Inferior parietal cortex (tissue), 1 donor: ENCODE data around the gene LECT2.

Source experiments
- DNase-seq: peaks from one replicate; pipeline ENCODE4 v3.0.0-alpha.2; 2016; ENCODE audit errors: extremely low spot score

Gene LECT2

DNA sequence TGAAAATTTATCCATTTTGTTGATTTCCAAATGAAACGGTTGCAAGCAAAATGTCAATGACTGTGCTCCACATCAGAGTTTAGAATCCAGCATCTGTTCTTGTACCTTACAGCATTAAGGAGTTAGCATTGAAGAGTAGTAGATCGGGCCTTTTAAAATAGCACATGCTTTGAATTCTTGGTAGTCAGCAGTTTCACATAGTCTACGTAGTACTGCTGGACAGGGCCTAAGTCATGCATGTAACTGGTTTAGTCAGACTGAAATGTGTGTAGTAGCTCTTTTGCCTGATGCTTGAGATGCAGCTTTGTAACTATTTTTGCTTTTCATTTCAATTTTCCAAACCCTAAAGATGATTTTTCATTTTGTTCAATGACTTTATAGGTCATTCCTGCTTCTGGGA lies 19.8 kb downstream of the LECT2 start:
- no peak for DNase-seq

DNA sequence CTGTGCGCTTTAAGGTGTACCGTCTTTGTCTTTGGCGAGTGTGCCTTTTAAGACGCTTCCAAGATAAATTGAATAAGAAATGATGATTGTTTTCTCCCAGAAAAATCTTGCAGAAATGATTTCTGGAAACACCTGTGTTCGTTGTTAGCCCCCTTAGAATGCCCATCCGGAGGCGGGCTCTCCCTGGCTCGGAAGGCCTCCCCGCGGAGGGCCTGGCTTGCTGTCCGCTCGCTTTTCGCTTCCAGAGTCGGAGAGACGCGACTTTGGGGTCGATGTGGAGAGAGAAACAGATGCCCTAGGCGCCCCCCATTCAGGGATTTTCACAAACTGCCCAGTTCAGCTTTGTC lies 23.9 kb downstream of the LECT2 start:
- DNase-seq: no peak

DNA sequence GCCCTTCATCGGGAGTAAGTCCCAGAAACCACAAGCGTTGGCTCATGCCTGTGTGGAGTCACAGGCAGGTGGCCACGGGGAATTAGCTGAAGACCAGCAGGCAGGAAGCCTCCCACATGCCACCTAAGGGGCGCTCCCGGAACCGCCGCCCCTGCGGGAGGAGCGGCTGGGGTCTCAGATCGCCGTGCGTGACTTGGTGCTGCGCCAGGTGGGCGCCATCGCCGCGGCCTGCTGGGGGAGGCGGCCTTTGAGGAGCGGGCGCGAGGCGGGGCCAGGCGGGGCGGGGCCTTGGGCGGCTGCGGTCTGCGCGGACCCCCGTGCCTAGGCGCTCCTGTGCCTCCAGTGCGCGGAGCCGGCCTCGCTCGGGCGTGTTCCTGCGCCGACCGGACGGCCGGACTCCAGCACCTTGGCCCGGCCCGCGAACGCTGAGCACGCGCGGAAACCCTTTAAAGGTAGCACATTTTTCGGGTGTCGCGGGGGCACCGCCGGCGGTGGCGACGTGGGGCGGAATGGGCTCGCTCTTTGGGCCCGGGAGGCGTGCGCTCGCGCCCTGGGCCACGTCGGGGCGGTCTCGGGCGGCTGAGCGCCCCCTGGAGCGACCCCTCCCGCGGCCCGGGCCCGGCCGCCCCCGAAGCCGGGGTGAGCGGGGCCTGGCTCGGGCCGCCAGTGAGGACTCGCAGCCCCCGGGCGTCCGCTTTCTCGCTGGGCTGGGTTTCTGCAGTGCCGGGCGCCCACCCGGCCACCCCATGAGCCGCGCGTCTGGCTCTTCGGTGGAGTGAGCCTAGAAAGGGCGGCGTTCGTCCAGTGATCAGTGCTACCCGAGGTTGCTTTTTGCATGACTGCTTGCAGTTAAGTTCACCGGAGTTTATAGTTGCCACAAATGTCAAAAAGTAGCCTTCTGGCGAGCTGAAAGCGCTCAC lies 24.5 kb downstream of the LECT2 start:
- DNase-seq: no peak

DNA sequence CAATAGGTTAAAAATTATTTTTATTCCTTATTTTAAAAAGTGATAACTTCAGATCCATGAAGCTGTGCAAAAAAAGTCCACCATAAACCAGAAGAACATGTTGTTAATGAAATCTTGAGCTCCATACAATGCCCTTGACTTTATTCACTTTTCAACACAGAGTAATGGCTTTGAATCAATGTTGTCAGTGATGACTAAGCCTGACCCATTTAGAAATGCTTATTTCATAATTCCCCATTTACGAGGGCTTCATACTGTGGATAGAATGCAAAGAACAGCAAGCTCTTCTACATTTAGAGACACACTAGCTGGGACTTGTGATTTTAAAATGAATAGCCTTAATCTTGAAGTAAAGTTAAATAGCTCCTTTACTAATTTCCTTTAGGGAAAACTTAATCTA lies 33.4 kb downstream of the LECT2 start:
- no peak for DNase-seq

DNA sequence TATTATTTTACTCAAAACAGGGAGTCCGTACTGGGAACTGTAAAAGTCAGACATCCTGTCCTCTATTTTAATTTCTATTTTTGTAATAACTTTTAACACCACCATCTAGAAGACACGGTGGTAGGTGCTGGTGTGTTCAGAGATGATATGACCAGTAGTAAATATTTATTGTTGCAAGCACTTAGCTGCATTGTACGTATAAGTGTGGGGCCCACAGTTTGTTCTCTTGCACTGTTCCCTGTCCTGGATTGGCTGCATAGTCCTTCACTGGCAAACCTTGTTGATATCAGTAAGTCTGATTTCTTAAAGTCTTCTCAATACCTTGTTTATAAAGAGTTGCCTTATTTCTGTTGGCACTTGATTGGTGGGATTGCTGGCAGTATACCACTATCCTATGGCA lies 34.6 kb downstream of the LECT2 start:
- no peak for DNase-seq

DNA sequence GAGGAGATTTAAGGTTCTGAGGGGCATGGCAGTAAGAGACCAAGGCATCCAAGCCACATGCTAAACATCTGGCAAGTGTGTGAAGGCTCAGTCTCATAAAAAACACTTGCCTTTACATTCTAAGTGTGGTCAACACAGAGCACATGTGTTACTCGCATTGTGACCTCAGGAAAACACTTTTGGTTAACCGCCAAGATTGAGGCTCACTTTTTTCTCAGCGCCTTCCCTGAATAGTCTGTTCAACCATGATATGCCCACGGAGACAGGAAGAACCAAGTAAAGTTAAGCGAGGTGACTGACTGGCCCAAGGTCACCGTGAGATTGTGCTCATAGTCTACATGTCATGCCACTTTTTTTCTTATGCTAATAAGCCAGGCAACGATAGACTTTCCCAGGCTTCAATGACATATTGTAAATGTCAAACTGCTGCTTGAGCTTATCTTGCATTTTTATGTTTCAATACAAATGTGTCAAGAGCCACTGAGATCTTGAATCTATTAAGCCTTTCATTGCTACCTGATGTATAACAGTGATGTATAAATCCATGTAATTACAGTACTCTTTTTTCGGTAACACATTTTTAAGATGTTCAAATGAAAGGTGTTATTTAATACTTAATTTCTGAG lies 38.0 kb downstream of the LECT2 start:
- DNase-seq: no peak

DNA sequence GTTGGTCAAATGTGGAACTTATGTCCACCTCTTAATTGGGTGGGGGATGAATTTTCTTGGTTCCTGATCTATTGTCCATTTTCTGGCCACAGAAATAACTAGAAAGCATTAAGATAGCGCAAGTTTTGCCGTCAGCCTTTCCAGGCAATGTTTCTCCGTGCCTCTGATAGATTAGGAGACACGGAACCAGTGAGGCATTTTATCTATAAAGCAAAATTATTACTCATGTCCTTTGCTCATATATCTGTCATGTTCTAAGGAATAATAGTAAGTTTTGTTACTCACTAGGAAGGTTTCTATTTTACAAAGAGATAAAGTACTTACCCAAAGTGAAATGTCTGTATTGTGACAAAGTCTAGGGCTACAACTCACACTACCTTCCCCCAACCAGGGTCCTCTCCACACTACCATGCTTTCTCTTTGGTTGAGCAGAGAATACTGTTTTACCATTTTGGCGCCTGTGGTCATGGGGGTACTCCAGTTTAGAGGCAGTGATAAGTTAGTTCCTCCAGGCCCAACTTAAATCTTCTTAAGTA lies 39.2 kb downstream of the LECT2 start:
- DNase-seq: no peak

DNA sequence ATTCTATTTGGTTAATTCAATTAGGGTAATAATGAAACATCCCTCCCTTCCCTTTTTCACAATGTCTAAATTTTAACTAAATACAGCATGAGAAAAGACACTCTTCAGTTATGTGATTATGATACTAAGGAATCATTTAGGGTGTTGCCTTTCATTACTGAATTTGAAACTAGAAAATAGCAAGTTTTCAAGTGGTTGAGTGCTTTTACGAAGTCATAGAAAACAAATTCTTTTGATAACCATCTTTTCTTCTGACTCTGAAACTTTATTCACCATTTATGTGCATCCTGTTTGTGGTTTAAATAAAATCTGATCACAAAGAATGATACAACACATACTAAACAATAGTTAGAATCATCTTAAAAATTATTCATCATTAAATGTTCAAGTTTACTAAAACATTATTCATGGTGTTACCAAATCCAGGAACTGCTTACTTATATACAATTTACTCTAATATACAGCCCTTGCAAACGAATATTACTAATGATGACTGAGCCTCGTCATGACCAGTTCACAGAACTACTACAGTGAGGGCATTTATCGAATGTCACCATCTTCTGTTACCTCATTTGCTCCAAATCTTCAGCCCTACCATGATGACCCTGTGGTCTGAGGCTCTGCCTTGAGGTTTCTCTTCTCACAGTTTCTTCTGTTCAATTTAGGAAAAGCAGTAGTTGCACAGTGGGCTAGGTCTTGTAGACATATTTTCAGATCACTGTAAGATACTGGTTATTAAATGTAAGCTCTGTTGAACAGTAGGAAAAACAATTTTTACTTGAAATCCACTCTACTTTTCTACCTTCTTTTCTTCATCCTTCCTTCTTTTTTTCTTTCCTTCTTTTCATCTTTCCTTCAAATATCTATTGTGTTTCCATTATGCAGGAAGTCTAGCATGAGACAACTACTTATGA lies 40.8 kb downstream of the LECT2 start:
- no peak for DNase-seq

DNA sequence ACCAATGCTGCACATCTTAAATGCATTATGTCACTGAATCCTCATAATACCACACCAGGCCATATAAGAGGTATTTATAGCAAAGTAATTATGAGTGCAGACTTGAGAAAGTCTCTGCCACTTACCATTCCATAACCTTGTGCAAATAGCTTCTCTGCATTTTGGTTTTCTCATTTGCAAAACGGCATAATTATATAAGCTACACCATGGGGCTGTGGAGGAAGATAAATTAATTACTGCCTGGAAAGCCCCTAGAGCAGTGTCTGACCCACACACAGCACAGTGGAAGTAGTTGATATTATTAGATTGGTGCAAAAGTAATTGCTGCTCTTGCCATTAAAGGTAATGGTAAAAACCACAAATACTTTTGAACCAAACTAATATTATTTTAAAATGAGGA lies 49.6 kb downstream of the LECT2 start:
- no peak for DNase-seq

DNA sequence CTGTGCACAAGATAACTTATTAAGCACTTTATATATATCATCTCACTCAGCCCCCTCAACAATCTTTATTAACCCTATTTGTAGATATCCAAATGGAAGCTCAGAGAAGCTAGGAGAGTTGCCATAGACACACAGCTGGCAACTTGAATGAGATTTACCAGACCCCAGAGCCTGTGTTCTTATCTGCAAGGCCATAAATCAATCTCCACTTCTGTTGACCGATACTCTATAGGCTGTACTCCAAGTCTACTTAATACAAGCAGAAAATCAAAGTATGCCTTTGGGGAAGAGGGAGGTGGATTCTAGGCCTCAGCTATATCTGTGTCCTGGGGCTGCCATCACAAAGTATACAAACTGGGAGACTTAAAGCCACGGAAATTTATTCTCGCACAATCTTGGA lies 53.1 kb downstream of the LECT2 start:
- DNase-seq: no peak

DNA sequence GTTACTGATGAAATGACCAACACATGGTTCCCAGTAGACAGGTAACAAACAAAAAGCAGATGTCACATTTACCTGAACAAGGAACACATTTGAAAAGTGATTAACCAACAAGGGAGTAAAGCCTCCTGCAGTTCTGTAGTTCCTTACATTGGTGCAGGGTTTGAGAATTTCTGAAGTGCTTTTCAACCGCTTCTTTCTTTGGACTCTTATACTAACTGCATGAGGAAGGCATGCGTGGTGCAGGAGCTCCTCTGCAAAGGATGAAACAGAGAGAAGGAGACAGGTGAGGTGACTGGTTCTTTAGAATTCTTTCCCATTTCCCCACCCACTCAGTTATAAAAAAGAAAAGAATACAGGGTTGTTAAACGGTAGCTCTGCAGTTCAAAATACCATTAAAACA lies 54.5 kb downstream of the LECT2 start:
- DNase-seq: no peak

DNA sequence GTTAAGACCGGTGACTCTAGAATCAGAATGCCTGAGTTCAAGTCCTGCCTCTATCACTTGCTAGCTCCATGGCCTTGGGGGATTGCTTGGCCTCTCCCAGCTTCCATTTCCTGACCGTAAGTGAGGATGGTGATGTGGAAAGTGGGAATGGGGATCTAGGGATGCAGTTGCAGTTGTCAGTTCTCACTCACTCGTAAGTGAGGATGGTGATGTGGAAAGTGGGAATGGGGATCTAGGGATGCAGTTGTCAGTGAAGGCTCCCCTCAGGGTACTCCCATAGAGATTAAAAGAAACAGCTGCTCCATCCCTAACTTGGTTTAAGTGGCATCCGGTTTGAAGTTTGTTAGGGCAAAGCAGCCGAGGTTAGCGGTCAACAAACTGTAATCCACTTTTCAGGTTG lies 56.1 kb downstream of the LECT2 start:
- DNase-seq: no peak
